NAMALWA (cell line): ENCODE data around the gene PARP11.
"Not testable (repeated sequence)": the region's sequence is repeated elsewhere in the genome, so short reads cannot be mapped to it uniquely, and the experiment has no call there.

Source experiments
- DNase-seq: peaks from one replicate; pipeline ENCODE4 v3.0.0-alpha.2; 2015; ENCODE audit warnings: low spot score

The PARP11 gene

DNA sequence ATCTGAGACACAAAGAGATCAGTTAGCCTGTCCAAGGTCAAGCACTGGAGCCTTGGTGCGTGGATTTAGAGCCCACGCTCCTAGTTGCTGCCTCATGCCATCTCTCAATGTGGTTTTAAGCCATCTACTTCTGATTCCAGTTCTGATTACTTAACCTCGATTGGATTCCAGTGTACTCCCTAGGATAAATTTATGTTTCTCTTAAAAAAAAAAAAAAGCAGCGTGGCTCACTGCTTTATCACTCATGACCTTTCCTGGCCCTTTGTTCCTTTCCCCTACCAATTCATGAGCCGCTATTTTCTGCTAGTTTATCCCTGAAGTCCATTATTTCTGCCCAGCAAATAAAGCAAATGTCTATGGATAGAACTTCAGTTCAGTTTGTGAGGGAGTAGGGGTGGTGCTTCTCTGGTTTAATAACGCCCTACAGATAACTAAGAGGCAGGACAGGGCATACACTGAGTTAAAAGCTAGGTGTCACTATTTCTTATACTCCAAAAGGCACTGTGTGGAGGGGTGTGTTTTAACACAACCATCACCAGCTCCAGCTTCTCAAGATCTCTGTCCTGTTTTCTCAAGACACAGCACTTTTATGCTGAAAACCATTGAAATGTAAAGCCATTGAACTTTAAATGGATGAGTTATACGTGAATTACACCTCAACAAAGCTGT lies 9.8 kb upstream of the PARP11 start:
- peak; percentile 62 for DNase-seq

- DNase-seq: no peak
These were observed 9.2 kb upstream of the PARP11 start for GRCh38 chr12:3882406-3882805.

DNA sequence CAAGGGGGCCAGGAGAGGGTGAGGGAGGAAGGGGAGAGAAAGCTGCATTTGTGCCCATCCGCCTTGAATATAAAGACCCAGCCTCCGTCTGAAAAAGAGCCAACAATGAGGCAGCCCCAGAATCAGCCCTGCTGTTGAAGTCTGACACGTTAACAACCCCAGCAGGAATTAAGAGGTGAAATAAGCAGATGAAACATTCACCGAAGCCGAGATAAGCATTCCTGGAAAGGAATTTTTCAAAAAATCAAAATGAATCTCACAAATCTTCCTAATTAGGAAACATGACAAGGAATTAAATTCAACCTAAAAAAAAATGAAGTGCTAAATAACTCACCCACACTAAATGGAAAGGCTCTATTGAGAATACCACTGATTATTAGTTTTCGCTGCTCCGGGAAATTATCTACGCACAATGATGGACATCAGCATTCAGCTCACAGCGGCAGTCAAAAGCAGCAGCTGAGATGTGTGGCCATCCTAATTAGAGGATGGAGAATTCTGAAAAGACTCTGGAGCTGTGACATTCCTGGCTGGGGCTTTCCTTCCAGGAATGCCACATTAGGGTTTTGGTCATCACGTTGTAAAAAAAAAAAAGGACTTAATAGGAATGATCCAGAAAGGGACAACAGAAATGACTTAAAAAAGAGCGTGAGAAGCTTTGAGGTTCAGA lies 8.2 kb upstream of the PARP11 start:
- DNase-seq: no peak

DNA sequence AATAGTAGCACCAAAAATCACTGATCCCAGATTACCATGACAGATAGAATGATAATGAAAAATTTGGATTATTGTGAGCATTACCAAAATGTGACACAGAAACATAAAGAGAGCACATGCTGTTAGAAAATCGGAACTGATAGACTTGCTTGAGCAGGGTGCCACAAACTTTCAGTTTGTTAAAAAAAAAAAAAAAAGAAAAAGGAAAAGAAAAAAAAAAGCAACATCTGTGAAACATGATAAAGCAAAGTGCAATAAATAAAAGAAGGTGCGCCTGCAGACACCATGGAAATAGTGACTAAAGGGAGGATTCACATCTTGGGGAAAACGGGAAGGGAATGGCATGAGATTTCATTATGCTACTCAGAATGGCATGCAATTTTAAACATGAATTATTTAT lies 6.6 kb upstream of the PARP11 start:
- DNase-seq: no peak

GRCh38 chr12:3871356-3871755 lies 1.8 kb downstream of the PARP11 start:
- DNase-seq: peak; percentile 26

GRCh38 chr12:3869865-3870264 lies 3.3 kb downstream of the PARP11 start:
- DNase-seq: peak; percentile 52

DNA sequence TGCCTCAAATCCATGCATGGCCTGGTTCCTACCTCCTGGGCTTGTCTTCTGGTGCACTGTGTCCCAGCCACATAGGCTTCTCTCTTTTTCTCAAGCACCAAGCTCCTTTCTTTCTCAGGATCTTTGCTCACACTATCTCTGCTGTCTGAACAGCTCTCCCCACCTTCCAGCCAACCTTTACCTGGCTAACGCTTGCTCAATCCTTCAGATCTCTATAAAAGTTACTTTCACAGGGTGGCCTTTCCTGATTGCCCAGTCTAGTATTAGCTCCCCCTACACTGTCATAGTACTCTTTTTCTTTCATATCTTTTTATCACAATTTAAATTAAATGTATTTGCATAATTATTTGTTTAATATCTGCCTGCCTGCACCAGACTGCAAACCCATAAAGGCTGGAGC lies 3.8 kb downstream of the PARP11 start:
- no peak for DNase-seq

DNA sequence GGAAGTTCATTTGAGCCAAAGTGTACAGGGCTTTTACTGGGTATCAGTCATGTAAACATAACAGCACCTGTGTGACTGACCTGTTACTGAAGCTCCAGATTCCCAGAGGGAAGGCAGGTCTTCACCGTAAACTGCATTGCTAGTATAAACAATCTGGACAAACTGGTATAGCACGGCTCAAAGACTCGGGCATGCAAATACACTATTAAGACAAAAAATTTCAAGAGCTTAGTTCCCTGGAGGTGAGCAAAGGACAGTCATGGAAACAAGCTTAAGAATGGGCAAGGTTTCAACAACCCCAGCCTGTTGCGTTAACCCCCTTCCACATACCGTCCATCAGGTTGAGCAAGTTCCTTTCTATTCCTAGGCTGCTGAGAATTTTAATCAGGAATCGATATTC lies 9.4 kb downstream of the PARP11 start:
- DNase-seq: no peak

GRCh38 chr12:3842517-3842916 lies 30.7 kb downstream of the PARP11 start:
- DNase-seq: no peak

DNA sequence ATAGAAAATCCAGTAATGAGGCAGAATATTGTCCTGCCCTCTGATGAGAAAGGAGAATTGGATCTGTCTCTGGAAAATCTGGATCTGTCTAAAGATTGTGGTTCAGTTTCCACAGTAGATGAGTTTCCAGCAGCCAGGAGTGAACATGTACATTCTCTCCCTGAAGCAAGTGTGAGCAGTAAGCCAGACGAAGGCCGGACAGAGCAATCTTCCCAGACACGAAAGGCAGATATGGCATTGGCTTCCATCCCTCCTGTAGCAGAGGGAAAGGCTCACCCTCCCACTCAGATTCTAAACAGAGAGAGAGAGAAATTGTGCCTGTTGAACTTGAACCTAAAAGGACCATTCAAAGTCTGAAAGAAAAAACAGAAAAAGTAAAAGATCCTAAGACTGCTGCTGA lies 31.4 kb downstream of the PARP11 start:
- DNase-seq: no peak

DNA sequence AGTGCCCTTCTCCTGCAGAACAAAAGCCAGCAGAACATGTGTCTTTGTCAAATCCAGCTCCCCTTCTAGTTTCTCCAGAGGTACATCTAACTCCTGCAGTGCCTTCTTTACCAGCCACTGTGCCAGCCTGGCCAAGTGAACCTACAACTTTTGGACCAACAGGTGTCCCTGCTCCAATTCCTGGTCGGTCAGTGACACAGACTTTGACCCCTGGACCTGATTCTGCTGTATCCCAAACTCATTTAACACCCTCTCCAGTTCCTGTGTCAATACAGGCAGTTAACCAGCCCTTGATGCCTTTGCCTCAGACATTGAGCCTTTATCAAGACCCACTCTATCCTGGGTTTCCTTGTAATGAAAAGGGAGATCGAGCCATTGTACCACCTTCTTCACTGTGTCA lies 32.4 kb downstream of the PARP11 start:
- not testable (repeated sequence) for DNase-seq

DNA sequence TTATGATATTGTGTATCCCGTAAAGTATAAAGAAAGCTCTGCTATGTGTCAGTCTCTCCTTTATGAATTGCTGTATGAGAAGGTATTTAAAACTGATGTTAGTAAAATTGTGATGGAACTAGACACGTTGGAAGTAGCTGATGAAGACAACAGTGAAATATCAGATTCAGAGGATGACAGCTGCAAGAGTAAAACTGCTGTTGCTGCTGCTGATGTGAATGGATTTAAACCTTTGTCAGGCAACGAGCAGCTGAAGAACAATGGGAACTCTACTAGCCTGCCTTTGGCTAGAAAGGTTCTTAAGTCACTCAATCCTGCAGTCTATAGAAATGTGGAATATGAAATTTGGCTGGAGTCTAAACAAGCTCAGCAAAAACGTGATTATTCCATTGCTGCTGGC lies 33.5 kb downstream of the PARP11 start:
- not testable (repeated sequence) for DNase-seq

DNA sequence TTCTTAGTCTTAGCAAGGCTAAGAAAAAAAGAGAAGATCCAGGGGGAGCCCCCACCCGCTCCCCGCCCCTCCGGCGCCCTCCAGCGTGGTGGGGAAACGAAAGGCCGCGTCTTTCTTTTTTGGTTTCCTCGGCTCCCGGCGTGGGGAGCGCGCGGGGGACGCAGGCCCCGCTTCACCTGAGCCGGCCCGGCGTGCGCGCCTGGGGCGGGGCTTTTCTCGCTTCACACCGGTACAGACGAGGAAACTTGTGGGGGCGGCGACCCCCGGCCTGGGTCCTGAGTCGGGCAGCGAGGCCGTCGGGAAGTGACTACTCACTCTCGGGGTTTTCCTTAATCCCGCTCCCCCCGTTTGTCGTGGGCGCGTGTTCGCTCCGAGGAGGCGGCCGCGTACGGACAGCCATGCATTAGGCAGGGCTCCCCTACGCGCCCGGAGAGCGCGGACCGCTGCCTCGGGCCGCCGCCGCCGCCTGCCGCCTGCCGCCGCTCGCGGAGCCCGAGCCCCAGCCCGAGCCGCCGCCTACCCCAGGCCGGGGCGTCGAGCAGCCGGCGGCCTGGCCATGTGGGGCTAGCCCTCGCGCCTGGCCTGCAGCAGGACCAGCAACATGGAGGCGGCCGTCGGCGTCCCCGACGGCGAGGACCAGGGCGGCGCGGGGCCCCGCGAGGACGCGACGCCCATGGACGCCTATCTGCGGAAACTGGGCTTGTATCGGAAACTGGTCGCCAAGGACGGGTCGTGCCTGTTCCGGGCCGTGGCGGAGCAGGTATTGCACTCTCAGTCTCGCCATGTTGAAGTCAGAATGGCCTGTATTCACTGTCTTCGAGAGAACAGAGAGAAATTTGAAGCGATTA lies 34.3 kb downstream of the PARP11 start:
- DNase-seq: not testable (repeated sequence)

DNA sequence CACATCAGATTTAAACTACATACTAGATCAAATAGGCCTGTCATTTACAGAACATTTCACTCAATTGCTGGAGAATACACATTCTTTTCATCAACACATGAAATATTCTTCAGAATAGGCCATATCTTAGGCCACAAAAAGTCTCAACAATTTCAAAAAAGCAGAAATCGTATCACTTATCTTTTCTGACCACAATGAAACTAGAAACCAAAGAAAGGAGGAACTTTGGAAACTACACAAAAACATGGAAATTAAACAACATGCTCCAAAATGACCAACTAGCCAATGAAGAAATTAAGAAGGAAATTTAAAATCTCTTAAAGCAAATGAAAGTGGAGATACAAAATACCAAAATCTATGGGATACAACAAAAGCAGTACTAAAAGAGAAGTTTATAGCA lies 35.1 kb downstream of the PARP11 start:
- DNase-seq: peak; percentile 17

DNA sequence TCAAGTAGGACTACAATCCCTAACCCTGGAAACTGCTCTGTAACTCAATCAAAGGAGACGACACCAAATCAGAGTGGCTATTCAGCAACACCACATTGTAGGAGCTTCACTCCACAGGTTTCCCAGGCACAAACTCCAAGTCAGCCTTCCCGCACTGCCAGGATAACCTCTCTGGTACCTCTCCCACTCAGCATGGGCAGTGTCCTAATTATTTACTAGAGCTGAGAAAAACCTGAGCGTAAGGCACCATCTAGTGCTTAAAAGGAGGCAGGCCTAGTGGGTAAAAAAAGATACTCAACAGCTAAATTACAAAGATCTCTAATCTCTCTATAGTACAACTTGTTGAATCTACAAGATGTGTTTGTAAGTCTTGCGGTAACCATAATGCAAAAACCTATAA lies 36.1 kb downstream of the PARP11 start:
- peak; percentile 55 for DNase-seq

- no peak for DNase-seq
These were observed 36.6 kb downstream of the PARP11 start for GRCh38 chr12:3836641-3837040.

- DNase-seq: no peak
These were observed 37.3 kb downstream of the PARP11 start for GRCh38 chr12:3835914-3836313.

DNA sequence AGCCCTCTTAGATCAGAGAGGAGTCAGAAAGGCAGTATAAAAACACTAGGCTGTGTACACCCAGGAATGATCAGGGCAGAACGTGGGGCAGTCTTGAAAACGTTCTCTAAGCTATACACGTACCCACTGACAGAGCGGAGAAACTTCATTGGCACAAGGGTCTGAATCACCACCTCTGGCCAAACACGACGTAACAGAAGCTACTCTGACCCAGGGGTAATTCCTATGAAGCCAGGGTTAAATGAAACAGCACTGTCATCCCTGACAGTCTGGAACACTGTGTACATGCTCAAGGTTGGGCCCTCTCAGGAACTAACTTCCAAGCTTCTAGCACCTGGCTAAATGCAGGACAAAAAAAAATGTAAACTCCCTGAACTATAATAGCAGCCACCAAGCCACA lies 38.4 kb downstream of the PARP11 start:
- DNase-seq: no peak

GRCh38 chr12:3833670-3834310 lies 39.4 kb downstream of the PARP11 start:
- DNase-seq: no peak

- no peak for DNase-seq
These were observed 40.5 kb downstream of the PARP11 start for GRCh38 chr12:3832738-3833137.

DNA sequence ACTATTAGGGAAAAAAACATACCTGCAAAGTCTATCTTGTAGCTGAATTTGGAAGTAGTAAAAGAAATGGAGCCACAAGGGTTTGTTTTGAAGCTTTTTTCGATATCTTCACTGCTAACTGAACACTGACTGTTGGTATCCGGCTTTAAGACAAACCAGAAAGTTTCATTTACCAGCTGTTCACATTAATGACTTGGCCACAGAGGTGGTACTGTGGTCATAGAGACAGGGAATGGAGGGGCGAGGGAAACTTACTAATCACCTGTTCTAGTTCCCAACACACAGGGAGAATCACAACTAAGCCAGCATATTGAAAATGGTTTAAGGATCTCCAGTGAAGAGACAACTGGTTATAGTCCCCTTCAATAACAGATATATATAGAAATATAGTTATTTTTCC lies 44.3 kb downstream of the PARP11 start:
- no peak for DNase-seq

- DNase-seq: no peak
These were observed 45.7 kb downstream of the PARP11 start for GRCh38 chr12:3827301-3828000.
